Endothelial cell (in vitro differentiated cells): ENCODE data around the gene ZACN. TPM values are rescaled to one million over a fixed set of nuclear protein-coding genes. Genes with fewer than 3 reads are reported as not detected.

Experiments
- DNase-seq: peaks from one replicate; pipeline ENCODE4 v3.0.0; 2021; ENCODE audit warnings: low spot score
- H3K27ac Mint-ChIP-seq: one replicate; pipeline ENCODE4 v1.8.0; 2021; ENCODE audit warnings: mixed read lengths, inconsistent platforms; ENCODE audit not compliant: unreplicated experiment
- H3K27me3 Mint-ChIP-seq: one replicate; pipeline ENCODE4 v1.8.0; 2021; ENCODE audit warnings: mild to moderate bottlenecking, moderate library complexity, mixed read lengths, inconsistent platforms; ENCODE audit not compliant: unreplicated experiment
- H3K36me3 Mint-ChIP-seq: one replicate; pipeline ENCODE4 v1.8.0; 2021; ENCODE audit warnings: mild to moderate bottlenecking, low read depth, mixed read lengths, inconsistent platforms; ENCODE audit not compliant: unreplicated experiment
- H3K4me1 Mint-ChIP-seq: one replicate; pipeline ENCODE4 v1.8.0; 2021; ENCODE audit warnings: mild to moderate bottlenecking, mixed read lengths, inconsistent platforms; ENCODE audit not compliant: unreplicated experiment
- H3K4me3 Mint-ChIP-seq: one replicate; pipeline ENCODE4 v1.8.0; 2021; ENCODE audit warnings: mild to moderate bottlenecking, mixed read lengths, inconsistent platforms; ENCODE audit not compliant: unreplicated experiment
- H3K9me3 Mint-ChIP-seq: one replicate; pipeline ENCODE4 v1.8.0; 2021; ENCODE audit warnings: mixed read lengths, inconsistent platforms; ENCODE audit not compliant: unreplicated experiment
- total RNA-seq: library from RNA; stranded (reverse); fragmentation: NEBNext Ultra II Directional; extraction: Animal tissue kit (Norgen Biotek cat#: 25700); gene quantifications from one replicate; pipeline ENCODE4 v1.2.1, GENCODE V29; 2021; ENCODE audit not compliant: unreplicated experiment
- TF ChIP-seq, protein P1 (sequence below): fragments of 200-600 bp; sonication (generic); IDR thresholded peaks from one replicate; pipeline ENCODE4 v1.5.0; 2021; ENCODE audit warnings: antibody characterized with exemption; ENCODE audit not compliant: unreplicated experiment

Gene ZACN
- total RNA-seq, 1 donor from 2014 or later = not detected

DNA sequence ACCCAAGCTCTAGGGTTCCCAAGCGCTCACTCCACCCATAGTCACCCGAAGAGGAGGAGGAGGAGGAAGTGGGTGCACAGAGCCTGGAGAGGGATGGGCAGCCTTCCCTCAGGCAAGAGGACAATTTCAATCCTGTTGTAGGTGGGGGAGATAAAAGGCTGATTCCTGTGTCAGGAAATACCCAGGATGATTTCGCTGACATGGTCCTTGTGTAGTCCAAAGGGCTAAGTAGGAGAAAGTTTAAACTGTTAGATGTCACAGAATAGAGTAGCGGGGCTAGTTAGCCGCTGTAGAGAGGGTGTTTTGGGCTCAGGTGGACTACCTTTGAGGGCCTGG is 25.9 kb downstream of the ZACN start:
- DNase-seq = no peak
- no peak overlapping the region for H3K27ac Mint-ChIP-seq
- H3K4me1 Mint-ChIP-seq = peaks cover 10% of the 10 kb centered on the region
- TF ChIP-seq, protein P1, sequence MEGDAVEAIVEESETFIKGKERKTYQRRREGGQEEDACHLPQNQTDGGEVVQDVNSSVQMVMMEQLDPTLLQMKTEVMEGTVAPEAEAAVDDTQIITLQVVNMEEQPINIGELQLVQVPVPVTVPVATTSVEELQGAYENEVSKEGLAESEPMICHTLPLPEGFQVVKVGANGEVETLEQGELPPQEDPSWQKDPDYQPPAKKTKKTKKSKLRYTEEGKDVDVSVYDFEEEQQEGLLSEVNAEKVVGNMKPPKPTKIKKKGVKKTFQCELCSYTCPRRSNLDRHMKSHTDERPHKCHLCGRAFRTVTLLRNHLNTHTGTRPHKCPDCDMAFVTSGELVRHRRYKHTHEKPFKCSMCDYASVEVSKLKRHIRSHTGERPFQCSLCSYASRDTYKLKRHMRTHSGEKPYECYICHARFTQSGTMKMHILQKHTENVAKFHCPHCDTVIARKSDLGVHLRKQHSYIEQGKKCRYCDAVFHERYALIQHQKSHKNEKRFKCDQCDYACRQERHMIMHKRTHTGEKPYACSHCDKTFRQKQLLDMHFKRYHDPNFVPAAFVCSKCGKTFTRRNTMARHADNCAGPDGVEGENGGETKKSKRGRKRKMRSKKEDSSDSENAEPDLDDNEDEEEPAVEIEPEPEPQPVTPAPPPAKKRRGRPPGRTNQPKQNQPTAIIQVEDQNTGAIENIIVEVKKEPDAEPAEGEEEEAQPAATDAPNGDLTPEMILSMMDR = no peak
- H3K4me3 Mint-ChIP-seq = no peak overlapping the region
- peaks cover 4% of the 10 kb centered on the region for H3K27me3 Mint-ChIP-seq
- peaks cover 11% of the 10 kb centered on the region for H3K36me3 Mint-ChIP-seq
- no peaks in the 10 kb centered on the region for H3K9me3 Mint-ChIP-seq

DNA sequence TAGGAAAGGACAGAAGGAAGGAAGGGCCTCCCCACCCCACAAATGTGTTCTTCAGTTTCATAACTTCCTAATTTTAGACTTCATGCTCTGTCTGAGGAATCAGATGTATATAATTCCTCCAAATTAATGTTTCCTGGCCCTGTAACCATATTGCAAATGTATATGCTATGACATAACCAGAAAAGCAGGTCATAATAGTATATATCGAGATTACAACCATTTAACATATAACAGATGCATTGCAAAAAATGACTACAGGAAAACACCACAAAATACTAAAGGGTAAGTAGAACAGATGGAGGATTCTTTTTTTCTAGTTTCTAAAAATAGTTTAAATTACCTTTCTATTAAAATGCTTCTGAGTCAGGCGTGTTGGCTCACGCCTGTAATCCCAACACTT is 27.7 kb downstream of the ZACN start:
- Mint-ChIP-seq H3K9me3 (no peaks in the 10 kb centered on the region), H3K4me1 (peaks cover 10% of the 10 kb centered on the region), H3K27ac (no peak overlapping the region), H3K4me3 (no peak overlapping the region), H3K27me3 (peaks cover 4% of the 10 kb centered on the region), H3K36me3 (peaks cover 5% of the 10 kb centered on the region)
- no peak for DNase-seq
- TF ChIP-seq, protein P1 = no peak

DNA sequence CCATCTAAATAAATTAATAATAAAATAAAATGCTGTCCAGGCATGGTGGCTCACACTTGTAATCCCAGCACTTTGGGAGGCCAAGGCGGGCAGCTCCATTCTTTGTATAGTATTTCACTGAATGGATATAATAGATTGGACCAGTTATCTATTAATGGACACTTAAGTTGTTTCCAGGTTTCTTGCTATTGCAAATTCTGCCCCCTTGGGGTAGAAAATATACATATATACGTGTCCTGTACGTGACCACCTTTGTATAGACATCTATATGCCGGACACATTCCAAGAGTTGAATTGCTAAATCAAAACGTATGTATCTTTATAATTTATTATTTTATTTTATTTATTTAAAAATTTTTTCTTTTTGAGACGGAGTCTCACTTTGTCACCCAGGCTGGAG is 28.5 kb downstream of the ZACN start:
- Mint-ChIP-seq H3K9me3 (no peaks in the 10 kb centered on the region), H3K4me3 (no peak overlapping the region), H3K36me3 (peaks cover 4% of the 10 kb centered on the region), H3K27me3 (peaks cover 4% of the 10 kb centered on the region), H3K27ac (no peak overlapping the region), H3K4me1 (peaks cover 10% of the 10 kb centered on the region)
- no peak for DNase-seq
- TF ChIP-seq, protein P1 = no peak

- Mint-ChIP-seq H3K4me3 (no peak overlapping the region), H3K9me3 (no peaks in the 10 kb centered on the region), H3K36me3 (no peaks in the 10 kb centered on the region), H3K27me3 (peaks cover 1% of the 10 kb centered on the region), H3K27ac (no peak overlapping the region), H3K4me1 (no peaks in the 10 kb centered on the region)
- DNase-seq = no peak
- TF ChIP-seq, protein P1 = no peak
Measured at GRCh38 chr17:76111956-76112355, 33.0 kb downstream of the ZACN start.

DNA sequence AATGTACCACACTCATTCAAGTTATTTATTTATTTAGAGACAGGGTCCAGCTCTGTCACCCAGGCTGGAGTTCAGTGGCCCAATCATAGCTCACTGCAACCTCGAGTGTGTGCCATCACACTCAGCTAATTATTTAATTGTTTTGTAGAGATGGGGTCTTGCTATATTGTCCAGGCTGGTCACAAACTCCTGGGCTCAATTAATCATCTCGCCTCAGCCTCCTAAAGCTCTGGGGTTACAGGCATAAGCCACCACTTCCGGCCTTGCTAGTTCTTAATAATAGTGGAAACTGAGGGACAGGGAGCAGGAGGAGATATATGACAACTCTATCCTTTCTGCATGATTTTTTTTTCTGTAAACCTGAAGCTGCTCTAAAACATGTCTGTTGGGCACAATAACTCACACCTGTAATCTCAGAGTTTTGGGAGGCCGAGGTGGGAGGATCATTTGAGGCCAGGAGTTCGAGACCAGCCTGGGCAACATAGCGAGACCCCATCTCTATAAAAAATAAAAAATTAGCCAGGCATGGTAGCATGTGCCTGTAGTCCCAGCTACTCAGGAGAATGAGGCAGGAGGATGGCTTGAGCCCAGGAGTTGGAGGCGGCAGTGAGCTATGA is 36.3 kb downstream of the ZACN start:
- H3K4me3 Mint-ChIP-seq = no peak overlapping the region

More for the DNA sequence above, 36.3 kb downstream of the ZACN start:
- no peaks in the 10 kb centered on the region for H3K36me3 Mint-ChIP-seq
- TF ChIP-seq, protein P1 = no peak
- no peak overlapping the region for H3K27ac Mint-ChIP-seq
- DNase-seq = no peak
- H3K9me3 Mint-ChIP-seq = no peaks in the 10 kb centered on the region
- peaks cover 3% of the 10 kb centered on the region for H3K27me3 Mint-ChIP-seq
- no peaks in the 10 kb centered on the region for H3K4me1 Mint-ChIP-seq
